Measurements from ENCODE around the gene ELOF1. TPM values are rescaled to one million over a fixed set of nuclear protein-coding genes. Genes with fewer than 3 reads are reported as not detected.
"Not testable (repeated sequence)": the region's sequence is repeated elsewhere in the genome, so short reads cannot be mapped to it uniquely, and the experiment has no call there.

Gene ELOF1
- polyA plus RNA-seq, 3 donors = 54.3 to 58.0 (median 57.1) TPM

DNA sequence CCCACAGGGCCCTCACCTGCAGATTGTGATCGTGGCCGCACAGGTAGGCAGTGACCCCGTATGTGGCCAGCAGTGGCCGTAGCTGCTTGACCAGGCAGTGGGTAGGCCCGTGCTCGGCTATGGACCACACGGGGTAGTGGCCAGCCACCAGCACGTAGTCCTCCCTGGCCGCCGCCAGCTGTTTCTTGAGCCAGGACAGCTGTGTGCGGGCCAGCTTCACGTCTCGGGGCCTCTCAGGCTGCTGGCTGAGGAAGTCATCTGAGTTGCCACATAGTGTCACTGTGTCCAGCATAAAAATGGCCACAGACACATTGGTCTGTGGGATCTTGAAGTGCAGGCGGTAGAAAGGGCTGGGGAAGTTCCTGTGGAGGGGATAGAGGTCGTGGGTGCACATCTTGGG, 17.2 kb upstream of the ELOF1 start:
- DNase-seq = no peak

GRCh38 chr19:11574689-11575088, 15.7 kb upstream of the ELOF1 start:
- no peak for DNase-seq

DNA sequence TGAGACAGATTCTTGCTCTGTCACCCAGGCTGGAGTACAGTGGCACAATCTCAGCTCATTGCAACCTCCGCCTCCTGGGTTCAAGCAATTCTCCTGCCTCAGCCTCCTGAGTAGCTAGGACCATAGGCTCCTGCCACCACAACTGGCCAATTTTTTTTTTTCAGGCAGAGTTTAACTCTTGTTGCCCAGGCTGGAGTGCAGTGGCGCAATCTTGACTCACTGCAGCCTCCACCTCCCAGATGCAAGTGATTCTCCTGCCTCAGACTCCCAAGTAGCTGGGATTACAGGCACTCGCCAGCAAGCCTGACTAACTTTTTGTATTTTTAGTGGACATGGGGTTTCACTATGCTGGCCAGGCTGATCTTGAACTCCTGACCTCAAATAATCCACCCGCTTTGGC, 14.7 kb upstream of the ELOF1 start:
- DNase-seq = not testable (repeated sequence)

GRCh38 chr19:11573354-11573753, 14.3 kb upstream of the ELOF1 start:
- not testable (repeated sequence) for DNase-seq

- DNase-seq = no peak
Observed at GRCh38 chr19:11570039-11570462, 11.0 kb upstream of the ELOF1 start.

- no peak for DNase-seq
Observed at GRCh38 chr19:11566164-11566563, 7.1 kb upstream of the ELOF1 start.

DNA sequence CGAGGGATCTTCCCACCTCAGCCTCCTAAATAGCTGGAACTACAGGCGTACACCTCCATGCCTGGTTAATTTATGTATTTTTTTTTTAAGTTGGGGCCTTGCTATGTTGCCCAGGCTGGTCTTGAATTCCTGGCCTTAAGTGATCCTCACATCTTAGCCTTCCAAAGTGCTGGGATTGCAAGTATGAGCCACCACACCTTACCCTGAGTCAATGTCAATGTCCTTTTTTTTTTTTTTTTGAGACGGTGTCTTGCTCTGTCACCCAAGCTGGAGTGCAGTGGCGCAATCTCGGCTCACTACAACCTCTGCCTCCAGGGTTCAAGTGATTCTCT, 6.6 kb upstream of the ELOF1 start:
- not testable (repeated sequence) for DNase-seq

GRCh38 chr19:11564082-11564807, 5.2 kb upstream of the ELOF1 start:
- not testable (repeated sequence) for DNase-seq

- DNase-seq = no peak
Observed at GRCh38 chr19:11563532-11563931, 4.5 kb upstream of the ELOF1 start.

DNA sequence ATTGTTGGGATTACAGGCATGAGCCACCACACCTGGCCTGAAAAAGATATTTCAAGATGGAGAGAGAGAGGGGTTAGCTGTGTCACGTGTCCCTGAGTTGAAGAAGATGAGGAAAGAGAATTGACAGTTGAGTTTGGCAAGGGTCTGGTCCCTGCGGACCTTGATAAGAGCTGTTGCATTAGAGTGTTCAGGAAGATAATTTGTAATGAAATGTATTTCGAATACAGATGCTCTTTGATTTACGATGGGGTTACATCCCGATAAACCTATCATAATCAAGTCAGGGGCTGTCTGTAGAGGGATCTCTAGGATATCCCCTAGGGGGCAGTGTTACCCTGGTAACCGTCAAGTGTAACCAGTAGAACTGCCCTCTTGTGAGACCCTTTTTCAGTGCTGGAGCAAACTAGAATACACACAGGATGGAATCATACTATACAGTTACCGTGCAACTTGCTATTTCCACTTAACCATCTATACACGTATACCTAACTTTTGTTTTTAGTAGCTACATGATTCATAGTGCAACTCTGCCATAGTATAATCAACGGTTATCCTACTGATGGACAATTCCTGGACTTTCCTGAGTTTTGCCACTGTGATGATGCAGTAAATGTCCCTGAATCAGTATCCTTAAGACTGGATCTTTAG, 1.5 kb upstream of the ELOF1 start:
- peak; percentile 76 for DNase-seq

GRCh38 chr19:11556634-11557420, 2.2 kb downstream of the ELOF1 start:
- DNase-seq = no peak

DNA sequence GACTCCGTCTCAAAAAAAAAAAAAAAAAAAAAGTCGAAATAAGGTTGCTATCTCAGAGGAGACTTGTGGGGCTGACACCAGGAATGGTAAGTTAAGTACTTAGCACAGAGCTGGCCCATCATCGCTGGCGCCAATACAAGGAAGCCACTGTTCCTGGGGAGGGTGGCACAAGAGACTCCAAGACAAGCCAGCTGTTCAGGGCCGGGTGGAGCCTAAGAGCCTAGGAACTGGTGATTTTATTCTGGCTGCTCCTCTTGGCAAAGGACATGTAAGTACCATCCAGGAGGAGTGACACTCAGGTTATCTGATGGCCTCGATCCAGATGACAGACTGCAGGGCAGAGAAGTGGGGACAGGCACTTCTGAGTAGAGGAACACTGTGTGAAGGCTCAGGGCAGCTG, 3.8 kb downstream of the ELOF1 start:
- no peak for DNase-seq

DNA sequence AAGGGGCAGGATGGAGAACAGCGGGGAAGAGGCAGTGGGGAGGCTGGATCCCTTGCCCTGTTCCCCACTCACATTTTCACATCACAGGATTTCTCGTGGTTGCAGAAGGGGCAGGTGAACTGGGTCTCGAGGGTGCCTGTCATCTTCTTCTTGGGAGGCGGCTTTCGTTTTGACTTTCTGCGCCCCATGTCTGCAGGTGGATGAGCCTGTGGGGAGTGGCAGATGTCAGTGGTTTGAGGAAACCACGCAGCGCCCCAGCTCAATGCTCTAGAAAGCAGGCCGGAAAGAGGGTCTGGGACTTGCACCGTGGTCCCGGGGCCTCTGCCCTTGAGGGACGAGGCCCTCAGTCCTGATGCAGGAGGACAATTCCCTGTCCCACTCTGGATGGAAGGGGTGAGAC, 4.9 kb downstream of the ELOF1 start:
- DNase-seq = no peak

DNA sequence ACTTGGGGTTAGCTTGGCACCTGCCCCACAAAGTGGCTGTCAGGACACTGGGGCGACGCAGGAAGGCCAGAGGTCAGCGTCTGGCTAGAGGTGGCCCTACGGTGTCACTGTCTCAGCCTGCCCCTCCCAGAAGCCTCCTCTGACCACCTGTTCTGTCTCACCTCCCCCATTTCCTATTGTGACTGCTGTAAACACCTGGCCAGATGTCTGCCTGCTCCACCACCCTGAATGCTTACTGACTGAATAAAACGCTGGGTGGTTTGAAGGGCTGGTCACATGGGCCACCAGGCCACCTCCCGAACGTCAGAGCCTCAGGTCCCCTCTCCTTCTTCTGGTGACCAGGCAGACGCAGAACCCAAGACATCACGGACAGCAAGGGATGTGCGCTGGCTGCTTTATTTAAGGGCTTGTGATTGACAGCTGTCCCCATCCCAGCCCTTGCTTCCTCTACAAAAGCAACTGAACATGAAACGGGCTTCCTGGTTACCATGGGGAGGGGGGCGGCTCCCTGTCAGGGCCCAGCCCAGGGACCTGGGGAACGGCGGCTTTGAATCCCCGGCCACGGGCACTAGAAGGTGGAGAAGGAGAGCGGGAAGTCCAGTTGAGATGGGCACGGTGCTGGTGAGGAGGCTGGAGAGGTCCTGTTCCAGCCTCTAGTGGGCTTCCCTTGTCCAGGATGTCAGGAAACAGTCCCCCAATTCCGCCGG, 6.2 kb downstream of the ELOF1 start:
- DNase-seq = no peak

GRCh38 chr19:11551603-11552235, 7.3 kb downstream of the ELOF1 start:
- no peak for DNase-seq

GRCh38 chr19:11550265-11550664, 8.8 kb downstream of the ELOF1 start:
- no peak for DNase-seq

GRCh38 chr19:11549386-11549953, 9.6 kb downstream of the ELOF1 start:
- no peak for DNase-seq

GRCh38 chr19:11547929-11548700, 10.9 kb downstream of the ELOF1 start:
- no peak for DNase-seq

DNA sequence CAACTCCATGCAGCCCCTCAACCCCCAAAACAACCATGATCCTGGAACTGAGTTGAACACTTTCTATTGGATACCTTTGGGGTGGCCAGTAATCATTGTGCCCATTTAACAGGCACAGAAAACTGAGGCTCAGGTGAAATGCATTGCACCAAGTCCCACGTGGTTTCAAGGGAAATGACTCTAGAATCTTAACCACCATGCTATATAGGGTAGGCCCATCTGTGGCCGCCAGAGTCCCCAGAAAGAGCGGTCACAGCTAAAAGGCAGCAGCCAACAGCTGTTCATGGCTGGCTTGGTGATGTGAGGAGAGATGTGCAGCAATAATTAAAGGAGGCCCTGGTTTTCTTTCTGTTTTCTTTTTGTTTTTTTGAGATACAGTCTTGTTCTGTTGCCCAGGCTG, 17.8 kb downstream of the ELOF1 start:
- DNase-seq = no peak

GRCh38 chr19:11540645-11541044, 18.4 kb downstream of the ELOF1 start:
- no peak for DNase-seq
